GM19328 (cell line): ENCODE results near the gene GABRG3.
"Not testable (repeated sequence)": the region's sequence is repeated elsewhere in the genome, so short reads cannot be mapped to it uniquely, and the experiment has no call there.

Experiments
- ATAC-seq: cut with Tn5 transposase; IDR thresholded peaks from one replicate; pipeline ENCODE4 v1.9.1; 2021; ENCODE audit warnings: mild to moderate bottlenecking, moderate library complexity; ENCODE audit not compliant: unreplicated experiment

The GABRG3 gene

DNA sequence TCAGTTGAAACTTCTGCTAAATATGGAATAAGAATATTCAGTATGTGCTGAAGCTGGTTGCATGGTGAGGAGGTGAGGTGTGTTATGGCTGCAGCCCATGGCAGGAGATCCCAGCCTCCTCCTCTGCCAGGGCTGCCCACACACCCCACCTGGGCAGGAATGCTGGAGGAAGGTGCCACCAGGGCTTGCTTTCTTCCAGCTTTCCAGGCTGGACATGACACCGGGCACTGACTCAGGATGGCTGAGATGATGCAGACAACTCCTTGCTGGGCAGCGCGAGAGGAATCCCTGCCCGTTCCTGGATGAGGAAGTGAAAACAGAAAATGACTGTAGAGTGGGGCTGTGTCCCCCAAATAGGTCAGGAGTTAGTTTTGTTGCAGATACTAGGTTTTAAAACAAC, 14.1 kb downstream of the GABRG3 start:
- ATAC-seq: no peak

DNA sequence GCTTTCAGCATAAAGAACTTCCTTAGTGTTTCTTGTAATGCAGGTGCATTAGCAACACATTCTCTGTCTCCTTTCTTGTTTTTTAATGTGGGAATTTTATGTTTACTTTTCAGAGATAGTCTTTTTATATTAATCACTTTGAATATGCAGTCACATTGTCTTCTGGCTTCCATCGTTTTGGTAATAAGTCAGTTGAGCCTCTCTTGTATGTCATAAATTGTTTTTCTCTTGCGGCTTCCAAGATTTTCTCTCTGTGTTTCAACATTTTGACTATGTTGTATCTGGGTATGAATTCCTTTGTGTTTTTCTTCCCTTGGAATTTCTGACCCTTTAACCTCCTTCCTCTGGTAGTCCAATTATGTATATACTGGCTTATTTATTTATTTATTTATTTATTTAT, 25.3 kb downstream of the GABRG3 start:
- no peak for ATAC-seq

DNA sequence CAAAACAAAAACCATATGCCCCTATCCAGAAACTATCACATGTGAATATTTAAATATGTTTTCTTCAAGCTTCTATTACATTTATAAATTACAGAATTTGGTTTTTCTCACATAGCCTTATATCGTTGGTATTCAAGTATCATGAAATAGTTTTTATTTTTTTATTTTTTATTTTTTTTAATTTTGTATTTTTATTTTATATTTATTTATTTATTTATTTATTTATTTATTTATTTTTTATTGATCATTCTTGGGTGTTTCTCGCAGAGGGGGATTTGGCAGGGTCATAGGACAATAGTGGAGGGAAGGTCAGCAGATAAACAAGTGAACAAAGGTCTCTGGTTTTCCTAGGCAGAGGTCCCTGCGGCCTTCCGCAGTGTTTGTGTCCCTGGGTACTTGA, 32.0 kb downstream of the GABRG3 start:
- ATAC-seq: not testable (repeated sequence)

DNA sequence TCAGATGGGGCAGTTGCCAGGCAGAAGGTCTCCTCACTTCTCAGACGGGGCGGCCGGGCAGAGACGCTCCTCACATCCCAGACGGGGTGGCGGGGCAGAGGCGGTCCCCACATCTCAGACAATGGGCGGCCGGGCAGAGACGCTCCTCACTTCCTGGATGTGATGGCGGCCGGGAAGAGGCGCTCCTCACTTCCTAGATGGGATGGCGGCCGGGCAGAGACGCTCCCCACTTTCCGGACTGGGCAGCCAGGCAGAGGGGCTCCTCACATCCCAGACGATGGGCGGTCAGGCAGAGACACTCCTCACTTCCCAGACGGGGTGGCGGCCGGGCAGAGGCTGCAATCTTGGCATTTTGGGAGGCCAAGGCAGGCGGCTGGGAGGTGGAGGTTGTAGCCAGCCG, 33.2 kb downstream of the GABRG3 start:
- ATAC-seq: not testable (repeated sequence)

DNA sequence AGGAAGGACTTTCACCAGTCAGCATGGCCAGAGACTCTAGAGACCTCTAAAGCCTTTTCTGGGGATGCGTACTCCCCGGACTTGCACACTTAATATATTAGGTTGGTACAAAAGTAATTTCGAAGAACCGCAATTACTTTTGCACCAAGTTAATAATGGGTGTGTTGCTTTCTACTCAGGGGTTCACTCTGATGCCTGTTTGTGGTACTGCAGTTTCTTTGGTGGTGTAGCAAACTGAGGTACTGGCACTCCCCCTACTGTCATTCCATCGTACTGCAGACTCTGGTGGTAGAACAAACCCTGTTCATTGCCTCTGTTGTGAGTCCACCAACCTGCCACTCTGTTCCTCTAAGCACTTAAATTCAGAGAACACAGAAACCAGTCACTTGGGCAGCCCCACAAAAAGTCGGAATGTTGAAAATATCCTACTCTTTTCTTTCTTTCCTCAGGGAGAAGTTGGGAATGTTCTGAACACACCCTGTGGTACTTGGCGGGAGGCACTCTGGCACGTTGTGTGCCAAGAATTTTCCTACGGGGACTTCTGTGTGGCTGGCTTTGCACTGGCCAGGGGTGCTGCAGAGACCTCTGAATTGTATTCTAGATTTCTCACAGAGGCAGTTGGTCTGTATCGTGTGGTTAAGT, 46.3 kb downstream of the GABRG3 start:
- ATAC-seq: no peak

DNA sequence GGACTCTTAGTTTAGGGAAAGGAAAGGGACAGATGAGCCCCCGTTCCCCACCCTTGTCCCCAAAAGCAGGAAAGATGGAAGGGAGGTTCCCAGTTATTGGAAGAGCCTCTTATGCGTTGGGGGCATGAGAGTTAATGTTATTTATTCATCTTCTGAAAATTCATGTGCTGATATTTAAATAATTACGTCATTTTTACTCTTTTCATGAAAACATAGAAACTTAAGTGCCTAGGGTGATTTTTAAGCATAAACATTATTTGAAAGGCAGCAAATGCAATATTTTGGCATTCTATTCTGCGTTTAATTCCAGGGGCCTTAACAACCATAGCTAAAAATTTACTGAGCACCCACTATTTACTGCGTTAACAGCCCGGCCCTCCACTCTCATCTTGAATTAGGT, 48.7 kb downstream of the GABRG3 start:
- no peak for ATAC-seq

DNA sequence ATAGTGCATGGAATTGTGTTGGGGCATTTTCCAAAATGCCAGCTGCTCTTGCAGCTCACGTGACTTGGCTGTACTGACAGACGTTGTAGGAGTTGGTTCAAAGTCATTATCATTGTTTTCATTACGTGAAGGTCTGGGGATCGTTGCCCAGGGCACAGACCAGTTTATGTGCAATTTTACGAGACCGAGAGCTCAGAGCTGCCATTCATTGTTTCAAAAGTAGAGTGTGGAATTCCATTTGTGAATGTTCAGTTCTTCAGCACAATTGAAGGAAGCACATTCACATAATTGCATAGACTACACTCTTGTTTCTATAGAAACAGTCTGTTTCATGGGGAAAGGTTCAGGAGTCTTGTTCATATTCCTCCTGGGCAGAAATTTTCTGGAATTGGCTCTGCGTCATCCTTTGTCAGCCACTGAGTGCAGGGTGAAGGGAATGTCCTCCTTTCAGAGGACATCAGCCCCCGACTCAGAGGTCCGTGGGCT, 54.5 kb downstream of the GABRG3 start:
- ATAC-seq: no peak

DNA sequence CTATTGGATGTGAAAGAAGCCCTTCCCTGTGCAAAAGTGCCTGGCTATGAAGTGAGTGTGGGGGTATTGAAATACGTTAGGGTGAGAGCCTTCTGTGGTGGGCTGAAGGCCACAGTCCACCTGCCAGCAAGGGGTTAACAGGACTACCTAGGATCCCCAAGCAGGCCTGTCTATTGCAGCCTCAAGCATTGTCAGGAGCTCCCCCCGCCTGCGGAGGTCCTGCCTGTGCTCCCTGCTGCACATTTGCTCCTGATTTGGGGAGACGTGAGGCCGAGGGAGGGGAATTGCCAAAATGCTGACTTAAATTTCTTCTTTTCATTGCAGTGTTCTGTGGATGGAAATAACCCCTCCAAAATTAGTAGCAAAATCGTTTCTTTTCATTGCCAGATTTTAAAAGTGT, 56.2 kb downstream of the GABRG3 start:
- no peak for ATAC-seq

DNA sequence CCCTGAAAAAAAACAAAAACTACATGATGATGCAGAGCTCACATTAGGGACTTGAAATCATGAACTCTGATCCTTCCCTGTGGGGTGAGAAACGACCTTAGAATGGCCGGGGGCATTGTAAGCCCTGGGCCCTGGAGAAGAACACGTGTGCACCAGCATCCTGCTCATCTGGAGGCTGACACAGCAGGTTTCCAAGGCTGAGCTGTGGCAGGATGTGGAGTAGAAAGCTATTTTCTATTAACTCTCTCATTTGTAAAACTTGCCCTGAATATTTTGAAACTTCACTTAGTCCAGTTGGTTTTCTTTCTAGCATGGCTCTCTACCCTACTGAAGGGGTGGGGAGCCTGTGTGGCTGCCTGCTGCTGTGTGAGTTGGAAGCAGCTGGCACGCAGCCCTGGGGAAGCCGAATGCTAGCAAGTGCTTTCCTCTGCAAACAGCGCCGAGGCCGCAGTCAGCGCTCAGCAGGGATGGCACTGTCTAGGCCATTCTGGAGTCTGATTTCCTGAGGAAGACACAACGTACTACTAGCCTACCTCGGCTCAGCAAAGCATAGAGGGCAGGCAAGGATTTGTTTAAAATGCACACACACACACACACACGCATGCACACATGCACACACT, 58.0 kb downstream of the GABRG3 start:
- ATAC-seq: no peak

DNA sequence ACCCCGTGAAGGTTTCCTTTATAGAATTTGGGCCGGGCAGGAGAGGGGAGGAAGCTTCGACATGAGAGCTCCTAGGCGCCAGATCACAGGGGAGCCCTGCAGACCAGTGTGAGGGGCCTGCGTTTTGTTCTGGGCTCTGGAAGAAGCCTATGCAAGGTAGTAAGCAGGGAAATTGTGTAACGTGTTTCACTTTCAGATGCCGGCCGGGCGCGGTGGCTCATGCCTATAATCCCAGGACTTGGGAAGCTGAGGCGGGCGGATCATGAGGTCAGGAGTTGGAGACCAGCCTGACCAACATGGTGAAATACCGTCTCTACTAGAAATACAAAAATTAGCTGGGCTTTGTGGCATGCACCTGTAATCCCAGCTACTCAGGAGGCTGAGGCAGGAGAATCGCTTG, 65.2 kb downstream of the GABRG3 start:
- ATAC-seq: no peak

DNA sequence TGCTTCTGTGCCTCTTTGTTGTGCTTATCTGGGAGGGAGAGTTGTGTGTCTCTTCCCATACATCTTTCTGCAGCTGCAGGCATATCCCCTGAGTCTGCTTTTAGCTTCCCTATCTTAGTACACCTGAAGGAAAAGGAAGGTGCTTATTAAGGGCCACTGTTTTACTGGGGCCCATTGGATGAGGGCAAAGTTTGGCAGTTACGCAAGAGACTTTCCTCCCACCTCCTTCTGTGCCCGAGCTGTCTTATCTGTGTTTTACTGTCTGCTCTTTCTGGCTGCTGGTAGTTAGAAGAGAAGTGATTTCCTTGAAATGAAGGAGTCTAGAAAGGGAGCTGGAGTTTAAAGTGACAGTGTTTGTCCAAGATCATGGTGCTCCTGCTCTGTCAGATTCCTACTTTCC, 66.5 kb downstream of the GABRG3 start:
- ATAC-seq: no peak

DNA sequence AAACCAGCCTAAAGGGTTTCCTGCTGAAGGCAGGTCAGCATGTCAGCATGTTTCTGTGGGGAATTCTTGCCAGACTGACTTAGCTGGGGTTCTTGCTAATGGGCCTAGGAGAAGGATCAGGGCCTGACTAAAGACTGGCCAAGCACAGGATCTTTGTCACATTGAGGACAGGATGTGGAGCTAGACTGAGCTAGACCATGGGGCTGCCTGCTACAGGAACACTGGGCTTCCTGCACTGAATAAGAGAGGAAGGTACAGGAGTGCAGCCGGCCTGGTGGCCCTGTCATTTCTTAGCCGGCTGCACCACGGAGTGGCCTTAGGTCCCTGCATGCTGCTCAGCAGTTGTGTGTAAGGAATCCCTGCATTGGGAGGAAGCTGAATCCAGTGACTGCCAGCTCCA, 68.2 kb downstream of the GABRG3 start:
- ATAC-seq: no peak

DNA sequence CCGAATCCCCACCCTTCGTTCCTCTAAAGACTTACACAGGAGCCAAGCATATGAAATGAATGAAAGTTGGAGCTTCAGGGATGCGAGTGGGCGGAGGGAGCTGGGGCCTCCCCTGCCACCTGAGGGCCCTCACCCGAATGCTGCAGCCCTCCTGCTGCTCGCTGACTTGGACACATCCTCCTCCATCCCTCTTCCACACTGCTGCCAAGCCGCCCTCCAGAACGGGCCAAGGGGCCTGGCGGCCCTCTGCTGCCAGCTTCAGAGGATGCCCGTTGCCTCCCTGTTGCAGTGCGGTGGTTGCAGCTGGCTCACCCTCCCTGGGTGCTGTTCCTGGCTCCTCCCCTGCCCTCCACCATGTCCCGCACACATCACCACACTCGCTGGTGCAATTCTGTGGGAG, 71.2 kb downstream of the GABRG3 start:
- no peak for ATAC-seq

DNA sequence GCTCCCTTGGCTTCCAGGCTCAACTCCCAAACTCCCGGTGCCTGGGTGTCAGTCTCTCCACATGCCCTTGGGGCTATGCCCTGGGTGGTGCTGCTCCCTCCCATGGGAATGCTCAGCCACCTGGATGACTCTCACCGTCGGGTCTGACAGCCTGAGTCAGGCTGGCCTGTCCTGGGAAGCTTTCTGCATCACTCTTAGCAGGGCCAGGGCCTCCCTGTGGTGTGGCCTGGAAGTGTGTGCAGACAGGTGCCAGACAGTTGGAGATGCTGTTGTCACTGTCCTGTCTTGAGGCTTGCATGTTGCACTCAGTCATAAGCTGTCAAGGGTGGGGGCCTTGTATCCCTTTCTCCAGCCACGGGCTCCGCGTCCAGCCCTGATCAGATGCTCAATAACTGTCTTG, 71.7 kb downstream of the GABRG3 start:
- ATAC-seq: no peak

DNA sequence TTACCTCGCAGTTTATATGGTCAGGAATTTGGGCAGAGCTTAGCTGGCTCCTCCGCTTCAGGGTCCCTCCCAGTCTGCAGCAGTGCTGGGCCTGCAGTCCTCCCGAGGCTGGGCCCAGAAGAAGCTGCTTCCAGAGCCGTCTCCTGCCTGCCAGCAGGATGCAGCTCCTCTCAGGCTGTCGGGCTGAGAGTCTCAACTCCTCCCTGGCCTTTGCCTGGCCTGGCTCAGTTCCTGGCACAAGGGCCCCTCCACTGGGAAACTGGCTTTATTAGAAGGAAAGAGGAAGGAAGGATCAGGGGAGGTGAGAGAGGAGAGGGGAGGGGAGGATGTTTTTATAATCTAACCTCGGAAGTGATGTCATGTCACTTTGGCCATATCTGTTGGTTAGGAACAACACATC, 72.8 kb downstream of the GABRG3 start:
- ATAC-seq: no peak

DNA sequence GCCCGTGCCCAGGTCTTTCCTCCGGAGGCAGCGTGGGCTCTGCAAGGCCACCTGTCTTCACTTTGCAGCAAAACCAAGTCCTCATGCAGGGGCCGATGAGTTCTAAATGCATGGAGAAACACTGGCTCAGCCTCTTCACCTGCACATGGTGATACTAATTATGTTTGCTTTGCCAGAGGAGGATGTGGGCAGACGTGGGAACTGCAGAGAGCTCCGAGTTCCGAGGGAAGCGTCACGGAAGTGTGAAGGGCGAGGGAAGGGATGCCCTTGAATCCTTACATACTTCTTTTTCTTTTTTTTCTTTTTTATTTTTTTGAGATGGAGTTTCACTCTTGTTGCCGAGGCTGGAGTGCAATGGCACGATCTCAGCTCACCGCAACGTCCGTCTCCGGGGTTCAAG, 74.8 kb downstream of the GABRG3 start:
- no peak for ATAC-seq

DNA sequence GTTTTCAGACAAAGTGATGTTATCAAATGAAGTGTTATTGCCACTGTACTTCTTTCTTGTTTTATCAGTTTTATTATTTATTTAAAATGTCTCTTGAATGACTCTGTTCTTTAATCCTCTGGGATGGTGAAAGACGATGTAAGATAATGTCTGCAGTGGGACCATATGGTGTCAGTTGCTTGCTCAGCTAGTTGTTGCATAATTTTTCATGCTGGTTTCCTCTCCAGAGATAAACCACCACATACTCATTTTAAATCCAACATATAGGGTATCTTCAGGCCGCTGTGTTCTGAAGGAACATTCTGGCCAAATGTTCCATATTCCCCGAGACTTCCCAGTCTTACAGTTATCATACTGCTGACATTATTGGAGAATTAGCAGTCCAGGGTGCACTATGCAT, 75.9 kb downstream of the GABRG3 start:
- ATAC-seq: no peak

DNA sequence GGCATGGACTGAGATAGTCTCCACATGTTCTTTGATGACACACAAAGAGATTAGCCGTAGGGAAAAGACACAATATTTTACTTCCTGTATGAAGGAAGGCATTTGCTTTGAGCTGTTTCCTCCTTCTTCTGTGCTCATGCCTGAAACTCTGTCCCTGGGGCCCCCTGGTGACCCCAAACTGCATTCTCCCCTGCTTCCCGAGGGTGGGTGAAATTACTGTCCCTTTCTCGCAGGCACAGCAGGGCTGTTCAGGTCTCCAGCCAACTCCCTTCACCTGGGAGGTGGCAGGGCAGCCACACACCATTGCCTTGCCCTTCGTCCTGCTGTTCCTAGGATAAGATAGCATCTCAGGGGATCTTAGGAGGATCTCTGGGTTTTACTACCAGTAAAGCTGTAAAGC, 79.2 kb downstream of the GABRG3 start:
- no peak for ATAC-seq

DNA sequence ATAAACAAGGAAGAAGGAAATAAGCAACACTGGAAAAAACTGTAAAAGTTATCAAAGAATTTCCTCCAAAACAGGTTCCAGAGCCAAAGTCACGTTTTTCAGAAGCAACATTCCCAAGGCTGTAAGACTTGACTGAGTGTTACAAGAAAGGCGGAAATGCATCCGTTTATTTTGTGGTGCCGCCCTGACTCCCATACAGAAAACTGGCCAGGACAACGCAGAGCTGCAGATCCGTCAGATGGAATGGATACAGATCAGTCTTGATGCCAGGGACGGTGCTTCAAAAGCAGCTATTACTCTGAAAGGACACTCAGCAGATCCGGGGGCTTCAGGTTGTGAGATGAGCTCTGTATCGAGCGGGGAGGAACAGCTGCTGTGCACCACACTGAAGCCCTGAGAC, 83.4 kb downstream of the GABRG3 start:
- no peak for ATAC-seq

DNA sequence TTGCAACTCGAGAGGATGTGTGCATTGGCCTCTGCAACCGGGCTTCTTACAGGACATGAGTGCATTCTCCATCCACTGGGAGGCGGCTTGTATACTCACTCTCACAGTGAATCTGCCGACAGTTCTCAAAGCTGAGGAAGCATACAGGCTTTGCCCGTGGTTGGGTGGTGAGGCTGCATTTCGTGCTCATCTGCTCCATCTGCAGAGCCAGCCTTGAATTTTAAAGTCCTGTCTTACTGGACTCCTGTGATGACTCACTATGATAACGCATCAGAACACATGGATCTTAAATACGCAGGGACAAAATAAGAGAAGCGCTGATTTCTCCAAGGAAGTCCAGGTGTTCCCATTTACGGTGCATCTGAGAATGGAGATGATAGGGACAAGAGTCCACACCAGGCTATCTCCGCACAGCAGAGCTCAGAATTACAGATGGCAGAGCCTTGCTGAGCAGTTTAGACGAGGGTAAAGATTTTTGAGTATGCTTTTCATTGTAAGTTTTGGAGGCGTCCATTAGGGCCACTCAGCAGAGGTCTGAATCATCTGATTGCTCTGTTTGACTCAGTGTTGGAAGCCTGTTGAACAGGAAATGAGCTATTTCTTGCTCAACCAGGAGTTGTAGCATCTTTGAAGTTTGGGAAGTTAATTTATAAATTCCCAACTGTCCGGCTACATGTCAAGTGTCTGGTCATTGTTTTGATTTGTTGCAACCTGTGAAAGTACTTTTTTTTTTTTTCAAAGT, 87.1 kb downstream of the GABRG3 start:
- ATAC-seq: no peak

DNA sequence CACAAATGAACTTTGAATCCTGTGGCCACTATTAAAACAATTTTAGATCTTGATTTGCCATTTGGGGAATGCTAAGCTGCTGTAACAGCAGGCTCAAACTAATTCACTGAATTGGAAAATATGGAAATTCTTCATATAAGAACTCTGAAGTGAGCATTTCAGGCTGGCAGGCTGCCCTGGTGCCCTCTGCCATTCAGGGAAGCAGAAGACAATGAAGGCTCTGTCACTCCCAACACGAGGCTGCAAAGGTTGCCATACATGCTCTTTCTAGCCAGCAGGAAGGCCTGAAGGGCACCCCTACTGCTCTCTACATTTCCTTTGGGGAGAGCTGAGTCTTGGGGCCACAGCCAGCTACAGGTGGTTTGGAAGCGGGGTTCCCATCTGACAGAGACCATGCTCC, 88.0 kb downstream of the GABRG3 start:
- no peak for ATAC-seq

DNA sequence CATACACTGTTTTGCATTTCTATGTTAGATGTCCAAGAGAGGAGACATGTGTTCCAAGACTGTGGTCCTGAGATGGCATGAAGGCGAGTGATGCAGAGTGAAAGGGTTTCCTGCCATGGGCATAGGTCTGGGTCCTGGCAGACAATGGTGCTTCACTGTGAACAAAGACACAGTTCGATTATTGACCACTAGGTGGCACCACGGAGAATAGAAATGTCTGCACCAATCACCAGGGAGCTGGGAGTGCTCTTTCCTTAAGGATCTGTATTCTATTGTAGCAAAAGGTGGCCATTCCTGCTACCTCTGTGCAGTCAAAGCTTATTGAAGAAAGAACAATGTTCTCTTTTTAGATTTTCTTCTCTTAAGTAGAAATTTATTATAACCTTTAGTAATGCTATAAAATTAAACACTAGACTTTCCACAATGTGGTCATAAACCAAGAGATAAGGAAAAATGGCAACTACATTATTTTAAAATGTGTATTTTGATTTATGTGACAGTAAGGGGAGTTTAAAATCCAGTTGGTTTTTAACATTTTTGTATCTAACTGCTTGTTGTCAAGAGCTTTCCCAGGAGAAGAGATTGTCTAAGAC, 88.7 kb downstream of the GABRG3 start:
- no peak for ATAC-seq
